GM19043 (cell line): ENCODE data around the gene MRPL19.
A peak's percentile ranks its signal among the peaks of the same experiment; 100 is the strongest.

Experiments
- ATAC-seq: cut with Tn5 transposase; IDR thresholded peaks from one replicate; pipeline ENCODE4 v1.9.1; 2021; ENCODE audit warnings: low read depth; ENCODE audit not compliant: unreplicated experiment

MRPL19 gene

DNA sequence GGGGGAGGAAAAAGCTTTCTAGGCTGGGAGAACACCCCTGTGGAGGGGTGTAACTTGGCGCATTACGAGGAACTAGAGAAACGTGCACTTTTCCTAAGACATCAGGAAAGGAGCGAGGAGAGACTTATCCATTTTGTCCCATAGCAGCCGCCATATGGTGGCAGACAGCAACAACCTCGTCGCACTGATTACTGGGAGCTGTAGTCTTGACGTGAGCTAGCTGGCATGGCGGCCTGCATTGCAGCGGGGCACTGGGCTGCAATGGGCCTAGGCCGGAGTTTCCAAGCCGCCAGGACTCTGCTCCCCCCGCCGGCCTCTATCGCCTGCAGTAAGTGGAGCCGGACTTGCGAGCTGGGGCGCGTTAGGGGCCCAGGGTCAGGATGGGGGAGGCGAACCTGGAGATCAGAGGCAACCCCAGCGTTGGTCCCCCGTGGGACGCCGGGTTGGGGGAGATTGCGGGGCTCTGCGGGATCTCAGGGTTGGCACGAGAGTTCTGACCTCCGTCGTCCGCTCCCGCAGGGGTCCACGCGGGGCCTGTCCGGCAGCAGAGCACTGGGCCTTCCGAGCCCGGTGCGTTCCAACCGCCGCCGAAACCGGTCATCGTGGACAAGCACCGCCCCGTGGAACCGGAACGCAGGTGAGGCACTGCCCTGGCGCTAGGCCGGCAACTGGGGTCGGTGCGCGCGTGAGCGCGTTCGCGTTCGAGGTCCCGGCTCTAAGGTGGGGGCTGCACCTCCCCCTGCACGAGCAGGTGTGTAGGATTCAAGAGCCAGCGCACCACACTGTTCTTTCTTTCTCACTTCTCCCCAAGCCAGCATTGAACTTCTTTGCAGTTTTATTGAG, at the start of gene MRPL19:
TSS of gene MRPL19 (plus strand) at position 201 of the 843 bp plus-strand sequence. CDS start at position 226, 25 bp downstream.
- ATAC-seq, result peak; percentile 97

DNA sequence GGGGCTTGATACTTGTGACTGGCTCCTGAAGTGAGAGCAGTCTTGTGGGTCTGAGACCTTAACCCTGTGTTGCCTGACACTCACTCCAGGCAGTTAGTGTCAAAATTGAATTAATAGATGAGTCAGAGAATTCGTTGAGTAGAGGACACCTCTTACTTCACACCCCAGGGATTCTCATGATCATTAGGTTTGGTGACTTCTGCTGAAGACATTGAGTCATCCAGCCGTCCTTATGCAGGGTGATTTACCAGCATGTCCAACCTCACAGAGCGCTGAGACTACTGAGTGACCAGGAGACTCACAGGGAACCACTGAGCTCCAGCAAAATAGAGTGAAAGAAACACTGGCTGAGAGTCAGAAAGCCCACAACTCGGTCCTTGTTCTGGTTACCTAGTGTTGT, 49.8 kb upstream of the MRPL19 start:
- ATAC-seq, result no peak

DNA sequence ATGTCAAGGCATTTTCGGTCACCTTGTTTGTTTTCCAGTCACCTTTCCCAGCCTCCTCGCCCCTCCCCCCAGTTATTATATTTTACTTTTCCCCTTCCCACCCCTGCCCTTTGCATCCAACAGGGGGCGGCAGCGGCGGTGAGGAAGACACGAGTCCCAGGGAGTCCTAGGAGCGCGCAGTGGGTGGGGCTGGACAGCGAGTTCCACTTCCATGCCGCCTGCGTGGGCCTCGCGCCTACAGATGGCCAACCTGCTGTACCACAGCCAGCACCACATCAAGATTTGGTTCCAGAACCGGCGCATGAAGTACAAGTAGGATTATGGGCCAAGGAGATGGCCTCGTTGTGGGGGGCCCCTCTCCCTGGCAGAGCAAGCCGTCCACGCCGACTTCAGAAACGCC, 48.6 kb upstream of the MRPL19 start:
- ATAC-seq, result no peak

DNA sequence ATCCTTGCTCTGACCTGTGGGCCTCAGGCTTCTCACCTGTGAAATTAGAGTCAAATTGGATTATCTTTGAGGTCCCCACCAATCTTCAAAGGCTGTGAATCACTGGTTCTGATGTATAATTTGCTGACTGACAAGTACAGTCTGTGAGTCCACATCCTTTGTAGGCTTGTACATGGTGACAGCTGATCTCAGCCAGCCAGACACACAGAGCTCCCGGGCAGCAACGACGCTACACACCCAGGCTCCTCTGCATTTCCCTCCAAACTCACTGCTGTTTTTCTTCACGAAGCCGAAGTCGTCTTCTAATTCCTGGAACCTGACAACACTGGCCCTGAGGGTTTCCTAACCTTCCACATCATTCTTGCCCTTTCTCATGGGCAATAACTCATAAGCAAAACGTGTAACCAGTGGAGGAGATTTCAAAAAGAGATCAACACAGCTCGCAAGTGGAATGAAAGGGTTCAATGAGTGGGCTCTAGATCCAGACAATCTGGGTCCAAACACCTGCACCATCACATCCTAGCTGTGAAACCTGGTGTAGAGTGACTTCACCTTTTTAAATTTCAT, 47.9 kb upstream of the MRPL19 start:
- ATAC-seq, result no peak

- no peak for ATAC-seq
Observed at GRCh38 chr2:75600461-75601011, 46.0 kb upstream of the MRPL19 start.

DNA sequence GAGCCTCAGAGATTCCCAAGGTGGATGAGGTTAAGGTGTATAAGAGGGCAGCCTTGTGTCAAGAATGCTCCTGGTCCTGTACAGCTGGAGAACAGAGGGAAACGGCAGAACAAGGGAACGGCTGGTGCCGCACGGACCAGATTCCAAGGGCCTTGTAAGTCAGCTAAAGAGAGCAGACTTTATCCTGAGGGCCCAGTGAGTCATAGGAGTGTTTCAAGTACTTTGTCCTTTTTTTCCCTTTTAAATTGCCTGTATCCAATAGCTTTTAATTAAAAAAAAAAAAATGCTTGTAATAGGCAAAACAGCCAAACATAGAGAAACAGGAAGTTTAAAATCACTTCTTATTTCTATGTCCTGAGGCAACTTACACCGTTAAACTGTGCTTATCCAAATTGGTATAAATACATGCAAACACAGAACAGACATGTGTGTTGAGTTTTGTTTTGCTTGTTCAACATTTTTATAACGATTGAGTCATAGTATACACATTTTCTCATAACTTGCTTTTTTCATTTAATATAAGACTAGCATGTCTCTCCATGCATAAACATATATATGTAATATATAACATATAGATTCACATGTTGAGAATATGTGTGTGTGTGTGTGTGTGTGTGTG, 43.8 kb upstream of the MRPL19 start:
- ATAC-seq, result no peak

DNA sequence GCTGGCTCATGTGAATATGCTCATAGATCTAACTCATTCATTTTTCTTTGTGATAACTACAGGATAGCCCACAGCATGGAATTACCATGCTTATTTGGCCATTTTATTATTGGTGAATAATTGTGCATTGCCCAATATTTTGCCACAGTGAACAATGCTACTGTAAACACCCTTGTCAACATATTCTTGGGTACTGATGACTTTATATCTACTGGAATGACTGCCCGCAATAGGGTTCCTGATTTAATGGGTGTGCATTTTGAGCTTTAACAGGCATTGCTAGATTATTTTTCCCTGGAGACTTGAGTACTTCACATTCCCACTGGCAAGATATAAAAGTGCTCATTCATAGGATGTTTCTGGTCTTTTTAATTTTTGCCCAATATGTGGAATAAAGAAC, 43.1 kb upstream of the MRPL19 start:
- no peak for ATAC-seq

- ATAC-seq, result no peak
Observed at GRCh38 chr2:75604484-75604883, 42.1 kb upstream of the MRPL19 start.

GRCh38 chr2:75605770-75606529, 40.6 kb upstream of the MRPL19 start:
- ATAC-seq, result no peak

DNA sequence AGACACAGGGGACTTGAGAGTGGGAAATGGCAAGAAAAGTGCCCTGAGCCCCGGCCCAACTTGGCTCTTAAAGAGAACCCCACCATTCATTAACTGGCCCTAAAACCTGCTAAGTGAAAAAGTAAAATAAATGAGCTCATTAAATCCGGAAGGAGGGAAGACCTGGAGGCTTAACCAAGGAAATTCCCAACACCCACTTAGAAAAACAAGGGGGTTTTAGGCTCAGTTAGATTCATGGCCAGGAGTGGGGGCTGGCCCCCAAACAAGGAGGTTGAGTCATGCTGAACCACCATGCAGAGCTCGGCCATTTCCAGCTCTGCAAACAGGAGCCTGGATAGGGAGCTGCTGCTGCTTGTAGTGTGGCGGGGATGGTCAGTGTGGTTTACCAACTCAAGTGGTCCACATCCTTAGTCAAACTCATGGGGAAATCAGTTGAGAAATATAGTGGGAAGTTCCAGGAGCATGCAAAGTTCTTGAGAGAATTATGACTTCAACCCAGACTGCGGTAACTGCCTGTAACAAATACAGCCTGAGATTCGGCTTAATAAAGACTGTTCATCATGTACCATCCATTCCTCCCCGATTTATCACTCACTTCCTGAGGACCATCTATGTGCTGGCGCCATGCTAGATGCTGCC, 39.7 kb upstream of the MRPL19 start:
- no peak for ATAC-seq

- no peak for ATAC-seq
Observed at GRCh38 chr2:75607400-75607798, 39.2 kb upstream of the MRPL19 start.

GRCh38 chr2:75607988-75608683, 38.4 kb upstream of the MRPL19 start:
- no peak for ATAC-seq

DNA sequence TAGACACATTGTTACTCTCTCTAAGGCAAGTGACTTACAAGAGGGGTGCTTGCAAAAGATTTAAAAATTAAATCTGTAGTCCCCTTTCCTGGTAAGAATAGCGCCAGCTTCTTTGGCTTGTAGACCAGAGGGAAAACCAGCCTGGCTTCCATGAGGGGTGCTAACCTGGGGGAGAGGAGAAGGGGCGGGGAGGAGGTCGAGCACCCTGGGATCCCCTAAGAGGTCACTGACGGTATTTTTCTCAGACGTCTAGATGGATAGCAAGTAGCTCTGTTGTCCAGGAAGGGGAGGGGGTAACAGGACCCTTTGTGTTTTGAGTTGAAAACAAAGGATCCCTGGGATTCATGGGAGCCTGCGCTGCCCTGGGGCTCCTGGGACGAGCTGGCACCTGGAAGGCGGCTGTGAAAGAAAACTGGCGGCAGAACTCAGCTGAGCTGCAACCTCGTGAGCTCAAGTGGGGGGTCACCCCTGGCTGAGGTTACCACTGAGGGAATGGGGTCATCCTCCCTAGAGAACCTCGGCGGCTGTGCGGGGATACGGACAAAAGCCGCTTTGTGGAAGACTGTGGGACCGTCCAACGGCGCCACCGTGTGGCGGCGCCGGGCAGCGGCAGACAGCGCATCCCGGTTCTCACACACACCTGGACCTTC, 37.8 kb upstream of the MRPL19 start:
- peak; percentile 62 for ATAC-seq

DNA sequence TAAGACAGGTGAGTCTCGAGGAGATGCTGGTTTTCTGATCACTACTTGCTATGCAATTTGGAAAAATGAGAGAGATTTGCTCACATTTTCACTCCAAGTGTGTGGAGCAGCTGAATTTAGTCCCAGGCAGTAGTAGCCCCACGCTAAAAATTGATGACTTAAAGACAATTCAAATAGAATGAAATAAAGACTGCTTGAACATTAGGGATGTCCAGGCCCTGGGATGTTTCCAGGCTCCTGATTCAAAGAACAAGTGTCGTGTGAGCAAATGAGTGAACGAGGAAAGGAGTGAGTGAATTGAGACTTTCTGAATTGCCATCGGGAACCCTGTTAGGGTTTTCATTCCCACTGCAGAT, 37.3 kb upstream of the MRPL19 start:
- no peak for ATAC-seq

DNA sequence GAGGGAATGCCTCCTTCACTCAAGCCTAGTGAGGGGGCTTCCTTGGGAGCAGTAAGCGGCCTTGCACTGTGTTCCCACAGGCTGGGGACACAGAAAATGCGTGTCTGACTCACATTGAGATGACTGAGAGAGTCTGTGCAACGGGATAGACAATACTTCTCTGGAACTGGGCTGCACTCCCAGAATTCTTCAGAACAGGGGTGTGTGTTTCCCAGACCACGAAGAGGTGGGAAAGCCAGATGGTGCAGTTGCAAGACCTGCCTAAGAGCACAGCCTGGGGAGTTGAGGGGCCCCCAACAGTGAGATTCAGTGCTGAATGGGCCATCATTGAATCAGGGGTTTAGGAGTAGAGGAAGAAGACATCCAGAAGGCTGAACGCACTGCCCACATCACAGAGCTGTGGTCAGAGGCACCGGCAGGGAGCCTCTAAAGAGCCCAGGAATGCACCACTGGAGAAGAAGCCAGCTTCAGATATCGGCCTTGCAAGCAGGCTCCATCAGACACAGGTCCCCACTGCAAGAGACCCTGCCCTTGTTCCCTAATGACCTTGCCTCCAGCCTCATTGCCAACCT, 36.6 kb upstream of the MRPL19 start:
- no peak for ATAC-seq

GRCh38 chr2:75610671-75611070, 35.9 kb upstream of the MRPL19 start:
- ATAC-seq, result no peak

GRCh38 chr2:75612108-75612861, 34.3 kb upstream of the MRPL19 start:
- no peak for ATAC-seq

DNA sequence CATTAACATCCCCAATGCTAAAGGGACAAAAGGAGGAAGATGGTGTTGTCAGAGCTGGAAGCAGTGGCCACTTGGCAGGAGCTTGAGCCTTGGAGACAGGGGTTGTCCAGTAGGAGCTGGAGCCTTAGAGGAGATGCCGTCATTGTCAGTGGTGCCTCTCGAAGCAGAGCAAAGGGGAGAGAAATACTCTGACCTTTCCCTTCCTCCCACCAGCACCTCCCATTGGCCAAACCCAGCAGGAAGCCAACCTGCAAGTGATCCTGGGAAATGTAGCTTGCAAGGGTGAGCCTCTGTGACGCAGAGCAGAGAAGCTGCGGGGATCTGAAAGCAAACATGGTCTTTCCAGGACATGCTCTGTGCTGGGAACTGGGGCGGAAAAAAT, 33.7 kb upstream of the MRPL19 start:
- ATAC-seq, result no peak
